Brain microvascular endothelial cell (primary cell): ENCODE measurements around the gene GNG7.
"Not testable (repeated sequence)": the region's sequence is repeated elsewhere in the genome, so short reads cannot be mapped to it uniquely, and the experiment has no call there.

Source experiments
- DNase-seq: peaks from one replicate; pipeline ENCODE4 v3.0.0-alpha.2; 2020
- H3K27ac ChIP-seq: fragments of 250-450 bp; sonication (Bioruptor Pico); 2 replicates; pipeline ENCODE4 v1.5.1; 2020; ENCODE audit warnings: mild to moderate bottlenecking, moderate library complexity
- H3K27me3 ChIP-seq: fragments of 250-450 bp; sonication (Bioruptor Pico); replicated peaks from 2 replicates; pipeline ENCODE4 v1.5.1; 2020; ENCODE audit warnings: mild to moderate bottlenecking
- H3K36me3 ChIP-seq: fragments of 250-450 bp; sonication (Bioruptor Pico); replicated peaks from 2 replicates; pipeline ENCODE4 v1.5.1; 2020; ENCODE audit warnings: mild to moderate bottlenecking
- H3K4me3 ChIP-seq: 2 replicates; pipeline ENCODE4 v1.5.1; 2011; ENCODE audit warnings: low read depth, mild to moderate bottlenecking, control low read depth, low read length, moderate library complexity
- in situ Hi-C: cut with HindIII; loops from 2 replicates; pipeline ENCODE4 v1.10.0; 2017; ENCODE audit warnings: low sequenced_read_pairs, low pct_ligation_motif_present
- TF ChIP-seq, protein P1 (sequence below): IDR thresholded peaks from 2 replicates; pipeline ENCODE4 v1.5.1; 2011; ENCODE audit warnings: low read depth, mild to moderate bottlenecking, moderate library complexity, low read length, control low read depth, inconsistent platforms; ENCODE audit errors: missing control alignments

The GNG7 gene

DNA sequence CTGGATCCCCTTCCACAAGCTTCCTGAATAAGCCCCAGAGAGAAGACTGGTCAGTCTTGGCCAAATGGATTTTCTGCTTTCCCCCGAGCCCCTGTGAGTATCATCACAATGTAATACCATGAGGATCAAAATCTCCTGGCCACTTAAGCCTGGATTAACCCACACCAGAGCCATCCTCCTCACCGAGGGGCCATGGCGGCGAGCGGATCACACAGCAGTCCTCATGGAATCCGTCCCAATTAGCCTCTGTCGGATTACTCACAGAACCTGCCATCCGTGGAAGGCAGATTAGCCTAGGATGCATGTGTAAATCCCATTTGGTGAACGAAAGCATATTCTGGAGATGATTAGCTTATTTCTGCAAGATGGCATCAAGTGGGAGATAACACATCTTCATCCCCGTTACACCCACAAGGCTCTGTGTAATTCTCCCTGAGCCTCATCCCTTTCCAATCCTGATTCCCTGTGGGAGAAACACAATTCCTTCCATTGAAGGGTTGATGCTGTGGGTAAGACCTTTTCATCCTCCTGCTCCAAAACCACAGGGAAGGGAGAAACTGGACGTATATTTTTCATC is 42.5 kb downstream of the GNG7 start:
- H3K36me3 ChIP-seq = no peaks in the 10 kb centered on the region

DNA sequence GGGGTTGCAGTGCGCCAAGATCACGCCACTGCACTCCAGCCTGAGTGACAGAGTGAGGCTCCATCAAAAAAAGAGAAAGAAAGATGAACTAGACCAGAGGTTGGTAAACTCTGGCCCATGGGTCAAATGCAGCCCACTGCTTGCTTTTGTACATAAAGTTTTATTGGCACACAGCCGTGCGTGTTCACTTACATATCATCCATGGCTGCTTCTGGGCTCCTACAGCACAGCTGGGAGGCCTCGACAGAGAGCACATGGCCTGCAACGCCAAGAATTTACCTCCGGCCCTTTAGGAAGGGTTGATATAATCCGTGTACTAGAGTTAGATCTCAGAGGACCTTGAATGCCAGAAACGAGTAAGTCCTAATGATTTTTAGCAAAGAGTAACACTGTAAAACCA is 46.0 kb downstream of the GNG7 start:
- DNase-seq = no peak
- TF ChIP-seq, protein P1, sequence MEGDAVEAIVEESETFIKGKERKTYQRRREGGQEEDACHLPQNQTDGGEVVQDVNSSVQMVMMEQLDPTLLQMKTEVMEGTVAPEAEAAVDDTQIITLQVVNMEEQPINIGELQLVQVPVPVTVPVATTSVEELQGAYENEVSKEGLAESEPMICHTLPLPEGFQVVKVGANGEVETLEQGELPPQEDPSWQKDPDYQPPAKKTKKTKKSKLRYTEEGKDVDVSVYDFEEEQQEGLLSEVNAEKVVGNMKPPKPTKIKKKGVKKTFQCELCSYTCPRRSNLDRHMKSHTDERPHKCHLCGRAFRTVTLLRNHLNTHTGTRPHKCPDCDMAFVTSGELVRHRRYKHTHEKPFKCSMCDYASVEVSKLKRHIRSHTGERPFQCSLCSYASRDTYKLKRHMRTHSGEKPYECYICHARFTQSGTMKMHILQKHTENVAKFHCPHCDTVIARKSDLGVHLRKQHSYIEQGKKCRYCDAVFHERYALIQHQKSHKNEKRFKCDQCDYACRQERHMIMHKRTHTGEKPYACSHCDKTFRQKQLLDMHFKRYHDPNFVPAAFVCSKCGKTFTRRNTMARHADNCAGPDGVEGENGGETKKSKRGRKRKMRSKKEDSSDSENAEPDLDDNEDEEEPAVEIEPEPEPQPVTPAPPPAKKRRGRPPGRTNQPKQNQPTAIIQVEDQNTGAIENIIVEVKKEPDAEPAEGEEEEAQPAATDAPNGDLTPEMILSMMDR = no peak
- in situ Hi-C loops = no loop called here
- no peaks in the 10 kb centered on the region for H3K36me3 ChIP-seq
- H3K27ac ChIP-seq = no peak overlapping the region
- H3K4me3 ChIP-seq = no peak overlapping the region
- H3K27me3 ChIP-seq = peaks cover 2% of the 10 kb centered on the region

More for the DNA sequence above, 42.5 kb downstream of the GNG7 start:
- H3K4me3 ChIP-seq = no peak overlapping the region
- no peak overlapping the region for H3K27ac ChIP-seq
- no peak for DNase-seq
- H3K27me3 ChIP-seq = no peaks in the 10 kb centered on the region
- TF ChIP-seq, protein P1 = no peak
- in situ Hi-C loops = no loop called here

DNA sequence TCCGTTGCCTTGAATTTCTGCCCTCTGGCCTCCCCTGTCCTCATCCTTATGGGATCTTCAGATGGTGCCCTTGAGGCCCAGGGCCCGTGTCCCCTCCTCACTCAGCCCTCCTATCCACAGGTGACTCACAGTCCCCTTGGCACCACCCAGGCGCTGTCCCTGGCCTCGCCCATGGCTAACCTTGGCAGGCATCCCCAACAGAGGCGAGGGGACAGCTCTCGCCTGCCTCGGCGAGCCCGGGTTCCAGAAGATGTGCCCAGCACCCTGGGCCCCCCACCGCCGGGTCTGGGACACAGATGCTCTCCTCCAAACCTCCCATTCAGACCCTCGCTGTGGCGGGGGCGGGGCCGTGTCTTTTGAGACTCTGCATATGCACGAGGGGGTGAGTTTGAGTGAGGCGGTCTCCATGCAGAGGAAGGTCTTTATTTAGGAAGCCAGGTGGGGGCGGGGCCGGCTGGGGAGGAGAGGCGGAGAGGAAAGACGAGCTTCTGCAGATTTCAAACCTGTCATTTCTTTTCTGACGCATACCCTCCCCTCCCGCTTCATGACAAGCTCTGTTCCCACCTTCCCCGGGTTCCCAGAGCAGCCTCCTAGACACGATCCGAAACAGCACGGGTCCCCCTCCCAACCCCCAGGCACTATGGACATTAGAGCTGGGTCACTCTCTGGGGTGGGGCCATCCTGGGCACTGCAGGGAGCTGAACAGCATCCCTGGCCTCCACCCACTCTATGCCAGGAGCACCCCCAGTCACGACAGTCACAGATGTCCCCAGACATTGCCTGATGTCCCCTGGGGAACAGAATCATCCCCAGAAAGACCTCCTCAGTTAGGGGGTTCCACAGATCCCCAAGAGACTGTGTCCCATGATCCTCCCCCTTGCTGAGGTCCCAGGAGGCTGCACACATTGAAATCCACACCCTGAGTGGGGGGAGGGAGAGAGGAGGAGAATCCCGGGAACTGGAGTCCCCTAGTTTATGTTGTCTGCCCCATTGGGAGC is 48.5 kb downstream of the GNG7 start:
- in situ Hi-C loops = no loop called here
- peaks cover 2% of the 10 kb centered on the region for H3K27me3 ChIP-seq
- H3K27ac ChIP-seq = no peak overlapping the region
- no peak for DNase-seq
- TF ChIP-seq, protein P1 = no peak
- H3K36me3 ChIP-seq = no peaks in the 10 kb centered on the region
- H3K4me3 ChIP-seq = no peak overlapping the region

DNA sequence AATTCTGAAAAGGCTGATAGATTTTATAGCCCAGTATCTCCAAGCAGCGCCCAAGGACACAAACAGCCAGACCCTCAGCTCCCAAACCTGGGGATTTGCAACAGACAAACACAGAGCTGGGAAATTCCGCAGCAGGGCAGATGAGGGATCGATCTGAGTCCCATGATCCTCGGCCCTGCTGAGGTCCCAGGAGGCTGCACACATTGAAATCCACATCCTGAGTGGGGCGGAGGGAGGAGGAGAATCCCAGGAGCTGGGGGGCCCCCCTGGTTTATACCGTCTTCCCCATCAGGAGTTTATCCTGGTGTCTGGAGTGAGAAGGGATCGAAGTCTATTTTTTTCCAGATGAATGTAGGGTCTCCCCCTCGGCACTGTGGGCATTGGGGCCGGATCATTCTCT is 49.3 kb downstream of the GNG7 start:
- TF ChIP-seq, protein P1 = no peak
- Histone ChIP-seq H3K4me3 (no peak overlapping the region), H3K36me3 (no peaks in the 10 kb centered on the region), H3K27me3 (peaks cover 2% of the 10 kb centered on the region), H3K27ac (no peak overlapping the region)
- no peak for DNase-seq
- in situ Hi-C loops = no loop called here

DNA sequence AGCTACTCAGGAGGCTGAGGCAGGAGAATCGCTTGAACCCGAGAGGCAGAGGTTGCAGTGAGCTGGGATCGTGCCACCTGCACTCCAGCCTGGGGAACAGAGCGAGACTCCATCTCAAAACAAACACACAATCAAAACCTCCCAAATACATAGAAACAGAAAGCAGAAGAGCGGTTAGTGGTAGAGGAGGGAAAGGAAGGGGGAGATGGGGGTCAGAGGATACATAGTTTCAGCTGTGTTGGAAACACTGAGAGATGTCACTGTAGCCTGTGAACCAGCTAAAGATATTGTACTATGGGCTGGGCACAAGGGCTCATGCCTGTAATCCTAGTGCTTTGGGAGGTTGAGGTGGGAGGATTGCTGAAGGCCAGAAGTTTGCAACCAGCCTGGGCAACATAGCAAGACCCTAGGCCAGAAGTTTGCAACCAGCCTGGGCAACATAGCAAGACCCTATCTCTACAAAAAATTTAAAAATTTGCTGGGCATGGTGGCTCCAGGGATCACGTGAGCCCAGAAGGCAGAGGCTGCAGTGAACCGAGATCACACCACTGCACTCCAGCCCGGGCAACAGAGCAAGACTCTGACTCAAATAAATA is 49.9 kb downstream of the GNG7 start:
- TF ChIP-seq, protein P1 = no peak
- Histone ChIP-seq H3K27ac (no peak overlapping the region), H3K36me3 (no peaks in the 10 kb centered on the region), H3K4me3 (no peak overlapping the region), H3K27me3 (peaks cover 2% of the 10 kb centered on the region)
- in situ Hi-C loops = no loop called here
- DNase-seq = no peak

DNA sequence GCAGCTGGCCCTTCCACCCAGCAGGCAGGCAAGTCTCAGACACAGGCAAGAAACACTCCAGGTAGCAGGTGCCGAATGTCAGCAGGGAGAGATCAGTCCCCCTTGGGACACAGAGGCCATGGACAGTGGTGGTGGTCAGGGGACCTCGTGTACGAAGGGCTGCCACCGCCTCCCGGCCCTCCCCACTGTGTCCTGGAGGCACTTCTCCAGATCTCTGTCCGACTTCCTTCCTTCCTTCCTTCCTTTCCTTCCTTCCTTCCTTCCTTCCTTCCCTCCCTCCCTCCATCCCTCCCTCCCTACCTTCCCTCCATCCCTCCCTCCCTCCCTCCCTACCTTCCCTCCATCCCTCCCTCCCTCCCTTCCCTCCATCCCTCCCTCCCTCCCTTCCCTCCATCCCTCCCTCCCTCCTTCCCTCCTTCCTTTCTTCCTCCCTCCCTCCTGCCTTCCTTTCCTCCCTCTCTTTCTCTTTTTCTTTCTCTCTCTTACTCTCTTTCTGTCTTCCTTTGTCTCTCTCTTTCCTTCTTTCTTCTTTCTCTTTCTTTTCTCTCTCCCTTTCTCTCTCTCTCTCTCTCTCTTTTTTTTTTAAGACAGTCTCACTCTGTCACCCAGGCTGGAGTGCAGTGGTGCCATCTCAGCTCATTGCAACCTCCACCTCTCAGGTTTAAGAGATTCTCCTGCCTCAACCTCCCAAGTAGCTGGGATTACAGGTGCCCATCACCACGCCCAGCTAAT is 51.3 kb downstream of the GNG7 start:
- H3K27me3 ChIP-seq, H3K4me3 ChIP-seq, H3K27ac ChIP-seq, H3K36me3 ChIP-seq, in situ Hi-C loops, DNase-seq: not testable (repeated sequence)
